Right forelimb (tissue), 1 donor: ENCODE data around the gene CHST12.
A peak's percentile ranks its signal among the peaks of the same experiment; 100 is the strongest.

ENCODE experiments used
- DNase-seq: peaks from one replicate; pipeline ENCODE4 v3.0.0-alpha.2; 2018

The CHST12 gene

DNA sequence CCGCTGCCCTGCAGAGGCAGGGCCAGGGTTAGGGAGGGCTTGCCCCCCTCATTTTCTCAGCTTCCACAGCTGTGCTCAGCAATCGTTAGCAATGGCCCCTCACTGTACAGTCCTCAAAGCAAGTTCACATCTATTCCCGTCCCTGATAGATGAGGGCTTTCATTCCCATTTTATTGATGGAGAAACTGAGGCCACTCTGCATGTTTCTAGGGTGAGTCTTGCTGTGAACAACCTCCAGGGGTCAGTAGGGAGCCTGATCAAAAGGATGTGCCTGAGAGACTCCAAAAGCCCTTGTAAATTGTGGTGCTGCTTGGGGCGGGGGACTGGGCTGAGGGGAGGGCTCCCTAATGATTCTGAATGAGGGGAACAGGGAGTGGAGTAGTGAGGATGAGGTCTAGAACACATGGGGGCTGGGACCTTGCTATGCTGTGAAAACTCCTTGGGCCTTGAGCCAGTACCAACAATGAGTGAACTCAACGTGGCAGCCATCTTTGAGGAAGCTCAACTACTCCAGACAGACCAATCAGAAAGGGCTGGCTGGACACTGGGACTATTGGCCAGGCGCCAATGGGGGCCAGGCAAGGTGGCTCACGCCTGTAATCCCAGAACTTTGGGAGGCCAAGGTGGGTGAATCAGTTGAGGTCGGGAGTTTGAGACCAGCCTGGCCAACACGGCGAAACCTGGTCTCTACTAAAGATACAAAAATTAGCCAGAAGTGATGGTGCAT is 79.5 kb downstream of the CHST12 start:
- no peak for DNase-seq

DNA sequence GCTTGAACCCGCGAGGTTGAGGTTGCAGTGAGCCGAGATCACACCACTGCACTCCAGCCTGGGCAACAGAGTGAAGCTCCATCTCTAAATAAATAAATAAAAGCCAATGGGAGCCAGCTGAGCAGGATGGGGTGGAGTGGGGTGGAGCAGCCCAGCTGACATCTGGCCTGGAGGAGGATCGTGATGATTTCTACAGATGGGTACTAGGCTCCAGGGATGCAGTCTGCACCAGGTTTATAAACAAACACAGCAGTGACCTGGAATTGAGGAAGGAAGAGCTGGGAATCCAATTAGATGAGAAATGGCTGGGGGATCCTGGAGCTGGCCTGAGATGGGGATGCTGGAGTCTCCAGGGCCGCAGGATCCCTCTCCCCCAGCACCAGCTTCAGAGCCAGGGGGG is 80.1 kb downstream of the CHST12 start:
- peak; percentile 46 for DNase-seq

DNA sequence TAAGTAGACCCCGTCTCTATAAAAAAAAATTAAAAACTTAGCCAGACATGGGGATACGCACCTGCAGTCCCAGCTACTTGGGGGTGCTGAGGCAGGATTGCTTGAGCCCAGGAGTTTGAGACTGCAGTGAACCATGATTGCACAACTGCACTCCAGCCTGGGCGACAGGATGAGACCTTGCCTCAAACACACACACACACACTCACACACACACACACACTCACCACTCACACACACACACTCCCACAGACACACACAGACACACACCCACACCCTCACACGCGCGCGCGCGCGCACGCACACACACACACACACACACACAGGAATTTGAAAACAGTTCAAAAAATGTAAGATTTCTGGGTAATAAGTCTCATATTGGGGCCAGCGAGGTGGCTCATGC is 81.5 kb downstream of the CHST12 start:
- no peak for DNase-seq

DNA sequence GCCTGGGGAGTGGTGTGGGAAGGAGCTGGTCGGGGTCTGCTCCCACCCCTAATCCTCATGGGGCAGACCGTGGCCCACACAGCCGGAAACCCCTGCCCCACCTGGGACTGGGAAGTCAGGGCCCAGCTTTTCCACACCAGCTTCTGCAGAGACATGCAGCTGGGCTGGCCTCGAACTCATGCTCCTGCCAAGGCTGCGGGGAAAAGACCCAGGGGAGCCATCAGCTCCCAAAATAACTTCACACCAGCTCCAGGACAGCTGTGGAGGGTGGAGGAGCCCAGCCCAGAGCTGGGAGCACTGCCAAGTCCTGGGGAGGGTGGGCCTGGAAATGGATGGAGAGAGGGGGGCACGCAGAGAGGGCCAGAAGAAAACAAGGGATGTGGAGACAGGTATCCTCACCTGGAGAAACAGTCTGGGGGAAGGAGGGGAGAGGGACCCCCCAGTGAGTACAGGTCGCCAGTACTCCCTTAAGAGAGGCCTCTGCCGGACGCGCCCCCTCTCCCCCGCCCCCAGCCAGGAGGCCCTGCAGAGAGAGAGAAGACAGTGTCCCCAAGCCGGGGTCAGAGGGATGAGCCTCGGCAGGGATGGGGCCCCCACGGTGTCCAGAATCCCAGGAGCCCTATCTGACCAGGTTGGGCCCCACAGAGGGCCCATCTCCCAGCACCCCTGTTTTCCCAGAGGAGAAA is 84.3 kb downstream of the CHST12 start:
- DNase-seq: peak; percentile 88

DNA sequence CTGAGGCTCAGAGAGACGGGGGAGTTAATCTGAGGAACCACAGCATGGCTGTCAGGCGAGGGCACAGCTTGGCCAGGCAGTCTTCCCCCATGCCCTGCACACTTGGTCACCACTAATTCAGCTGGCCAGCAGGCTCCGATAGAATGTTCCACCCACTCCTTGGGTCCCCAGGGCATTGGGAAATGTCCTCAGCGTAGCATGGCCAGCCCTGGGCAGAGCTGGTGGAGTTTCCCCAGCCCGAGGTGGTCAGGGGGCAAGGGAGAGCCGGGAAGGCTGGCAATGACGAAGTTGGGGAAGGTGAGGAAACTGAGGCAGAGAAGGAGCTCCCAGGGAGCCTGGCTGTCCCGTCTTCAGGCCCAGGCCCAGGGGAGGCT is 84.8 kb downstream of the CHST12 start:
- no peak for DNase-seq

DNA sequence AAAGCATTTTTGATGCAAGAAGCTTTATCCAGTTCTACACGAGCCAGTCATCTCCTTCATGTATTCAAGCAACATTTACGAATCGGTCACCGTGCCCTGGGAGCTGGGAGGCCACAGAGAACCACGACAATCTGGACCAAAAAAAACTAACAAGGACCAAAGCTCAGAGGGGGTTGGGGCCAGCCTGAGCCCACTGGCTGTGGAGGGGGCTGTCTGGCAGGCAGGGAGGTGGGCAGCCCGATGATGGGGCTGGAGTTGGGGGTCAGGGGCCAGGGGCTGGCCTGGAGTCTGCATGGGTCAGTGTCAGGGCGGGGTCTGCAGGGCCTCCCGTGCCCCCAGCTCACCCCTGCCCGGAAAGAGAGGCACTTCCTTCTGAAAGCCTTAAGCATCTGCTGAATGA is 85.3 kb downstream of the CHST12 start:
- no peak for DNase-seq

DNA sequence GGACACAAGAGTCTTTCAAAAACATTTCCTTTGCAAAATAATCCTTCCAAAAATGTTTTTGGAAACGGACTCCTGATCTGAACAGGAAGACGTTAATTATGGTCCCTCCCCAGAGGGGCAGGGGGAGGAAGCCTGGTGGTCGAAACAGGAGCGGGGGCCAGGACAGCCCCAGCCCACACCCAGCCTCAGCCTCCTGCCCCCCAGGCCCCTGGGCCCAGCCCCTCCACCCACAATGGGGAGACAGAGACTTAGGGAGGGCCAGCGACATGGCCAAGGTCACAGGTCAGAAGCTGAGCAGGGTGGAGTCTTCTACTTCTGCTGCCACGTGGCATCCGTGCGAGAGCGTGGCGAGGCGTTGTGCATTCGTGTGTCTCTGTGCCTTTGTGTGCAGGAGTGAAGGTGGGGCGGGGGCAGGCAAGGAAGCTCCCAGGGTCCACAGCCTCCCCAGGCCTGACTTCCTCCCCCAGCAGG is 86.8 kb downstream of the CHST12 start:
- no peak for DNase-seq

DNA sequence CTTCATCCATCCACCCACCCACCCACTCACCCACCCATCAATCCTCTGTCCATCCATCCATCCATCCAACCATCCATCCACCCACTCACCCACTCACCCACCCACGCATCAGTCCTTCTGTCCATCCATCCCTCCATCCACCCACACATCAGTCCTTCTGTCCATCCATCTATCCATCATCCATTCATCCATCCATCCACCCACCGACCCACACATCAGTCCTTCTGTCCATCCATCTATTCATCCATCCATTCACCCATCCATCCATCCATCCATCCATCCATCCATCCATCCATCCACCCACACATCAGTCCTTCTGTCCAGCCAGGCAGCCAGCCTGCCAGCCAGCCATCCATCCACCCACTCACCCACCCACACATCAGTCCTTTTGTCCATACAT is 88.6 kb downstream of the CHST12 start:
- no peak for DNase-seq

DNA sequence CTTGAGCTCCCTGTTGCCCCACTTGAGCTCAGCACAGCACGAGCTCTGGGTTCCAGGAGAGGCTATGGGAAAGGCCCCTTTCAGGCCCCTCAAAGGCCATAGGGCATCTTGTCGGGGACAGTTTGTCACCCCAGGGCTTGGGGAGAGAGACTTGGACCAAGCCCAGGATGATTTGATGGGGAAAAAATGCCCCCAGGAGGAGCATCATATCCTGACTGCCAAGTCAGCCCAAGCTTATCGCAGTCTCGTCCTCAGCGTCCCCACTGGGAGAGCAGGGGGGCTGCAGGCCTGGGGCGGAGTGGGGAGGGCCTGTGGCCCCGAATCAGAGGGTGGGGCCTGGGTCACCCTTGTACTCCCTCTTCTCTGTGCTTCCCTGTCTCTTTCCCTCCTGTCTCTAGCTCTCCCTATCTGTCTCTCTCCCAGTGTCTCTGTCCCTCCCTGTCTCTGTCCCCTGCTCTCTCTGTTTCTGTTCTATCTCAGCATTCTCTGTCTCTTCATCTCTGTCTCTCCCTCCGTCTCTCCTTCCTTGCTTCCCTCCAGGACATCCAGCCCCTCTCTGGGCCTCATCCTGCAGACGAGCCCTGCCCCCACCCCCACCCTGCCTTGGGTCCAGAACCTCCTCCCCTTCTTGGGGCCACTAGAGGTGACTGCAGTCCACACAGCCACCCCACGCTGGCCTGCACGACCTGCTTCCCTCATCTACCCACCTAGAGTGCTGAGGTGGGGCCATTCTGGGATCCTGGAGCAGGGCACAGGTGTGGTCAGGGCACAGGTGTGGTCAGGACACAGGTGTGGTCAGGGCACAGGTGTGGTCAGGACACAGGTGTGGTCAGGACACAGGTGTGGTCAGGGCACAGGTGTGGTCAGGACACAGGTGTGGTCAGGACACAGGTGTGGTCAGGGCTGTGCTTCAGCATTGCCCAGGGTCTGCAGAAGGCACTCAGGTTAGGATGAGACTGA is 90.1 kb downstream of the CHST12 start:
- DNase-seq: no peak

DNA sequence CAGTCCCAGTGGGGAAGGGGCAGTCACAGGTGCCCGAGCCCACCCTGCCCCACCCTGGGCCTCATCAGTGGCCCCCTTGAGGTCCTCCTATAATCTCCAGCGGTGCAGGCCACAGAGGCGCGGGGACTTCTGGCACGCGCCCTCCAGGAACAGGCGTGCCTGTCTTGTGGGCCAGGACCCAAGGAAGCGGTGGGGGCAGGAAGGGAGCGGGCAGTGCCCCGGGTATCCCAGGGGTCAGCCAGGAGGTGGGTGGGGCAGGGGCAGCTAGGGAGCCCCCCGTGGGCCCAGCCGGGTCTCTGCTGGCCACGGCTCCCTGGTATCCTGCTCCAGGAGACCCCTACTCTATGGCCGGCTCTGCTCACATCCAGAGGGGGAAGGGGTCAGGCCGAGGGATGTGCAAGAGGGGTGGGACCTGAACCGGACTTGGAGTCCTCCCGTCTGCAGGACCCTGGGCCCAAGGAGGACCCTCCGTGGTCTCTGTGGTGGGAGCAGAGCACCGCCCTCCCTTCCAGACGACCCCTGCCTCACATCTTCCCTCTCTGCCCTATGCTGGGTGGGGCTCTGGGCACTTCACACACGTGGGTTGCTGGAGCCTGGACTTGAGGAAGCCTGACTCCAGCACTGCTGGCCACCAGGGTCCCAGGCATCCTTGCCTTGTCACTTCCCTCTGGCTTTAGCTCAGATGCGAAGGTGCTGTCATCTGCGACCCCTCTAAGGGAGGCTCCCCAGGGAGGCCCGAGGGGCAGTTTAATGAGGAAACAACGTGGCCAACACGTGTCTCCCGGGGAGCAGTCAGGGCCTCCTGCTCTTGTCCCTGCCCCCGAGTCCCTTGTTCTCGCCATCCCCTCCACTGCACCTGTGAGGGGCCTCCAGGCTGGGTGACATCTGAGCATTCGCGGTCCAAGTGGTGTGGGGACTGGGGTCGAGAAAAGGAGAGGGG is 91.0 kb downstream of the CHST12 start:
- no peak for DNase-seq

DNA sequence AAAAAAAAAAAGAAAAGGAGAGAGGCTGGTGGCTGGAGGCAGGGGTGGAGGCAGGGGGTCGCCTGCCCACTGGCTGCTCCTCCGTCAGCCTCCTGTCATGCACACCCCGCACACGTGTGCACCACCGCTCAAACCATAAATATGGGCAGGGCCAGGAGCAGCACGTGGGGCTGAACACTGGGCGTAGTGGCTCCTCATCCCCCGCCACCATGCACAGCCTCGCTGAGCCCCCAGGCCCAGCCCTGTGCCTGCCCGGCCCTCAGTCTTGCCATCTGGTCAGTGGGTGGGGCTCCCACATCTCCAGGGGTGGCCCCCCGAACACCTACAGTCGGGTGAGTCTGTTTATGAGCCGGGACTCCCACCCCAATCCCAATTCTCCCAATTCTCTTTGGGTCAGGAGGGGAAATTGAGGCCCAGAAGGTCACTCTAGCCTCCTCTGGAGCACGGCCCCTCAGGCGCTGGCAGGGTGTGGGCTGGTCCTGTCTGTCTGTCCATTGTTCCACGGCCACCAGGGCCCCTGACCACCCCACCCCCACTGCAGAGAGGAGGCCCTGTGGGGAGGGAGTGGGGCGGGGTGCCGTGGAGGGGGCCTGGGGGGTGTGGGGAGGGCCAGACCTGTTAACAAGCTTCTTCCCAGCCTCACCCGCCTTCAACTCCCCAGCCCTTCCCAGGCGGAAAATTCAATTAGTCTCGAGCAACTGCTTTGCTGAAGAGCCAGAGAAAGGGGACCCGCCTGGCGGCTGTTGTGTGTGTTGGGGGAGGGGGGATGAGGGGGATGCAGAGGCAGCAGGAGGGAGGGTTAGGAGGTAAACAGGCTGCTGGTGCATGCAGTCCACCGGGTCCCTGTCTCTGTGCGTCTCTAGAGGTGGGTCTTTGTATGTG is 92.2 kb downstream of the CHST12 start:
- DNase-seq: peak; percentile 77

DNA sequence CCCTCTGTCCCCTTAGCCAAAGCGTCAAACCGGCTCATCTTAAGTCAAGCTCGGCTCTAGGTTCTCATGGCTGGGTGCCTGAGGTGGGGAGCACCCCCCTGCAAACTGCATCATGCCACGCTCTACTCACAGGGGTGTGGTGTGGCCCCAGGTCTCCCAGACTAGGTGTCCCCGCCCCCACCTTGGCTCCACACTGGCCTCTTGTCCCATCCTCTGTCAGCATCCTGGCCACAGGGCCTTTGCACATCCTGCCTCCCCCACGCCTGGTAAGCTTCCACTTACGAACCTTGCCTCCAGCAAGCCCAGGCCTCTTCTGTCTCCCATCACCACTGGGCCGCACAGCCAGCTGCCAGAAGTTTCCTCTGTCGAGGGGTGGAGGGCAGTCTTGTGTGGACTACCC is 93.0 kb downstream of the CHST12 start:
- DNase-seq: no peak

DNA sequence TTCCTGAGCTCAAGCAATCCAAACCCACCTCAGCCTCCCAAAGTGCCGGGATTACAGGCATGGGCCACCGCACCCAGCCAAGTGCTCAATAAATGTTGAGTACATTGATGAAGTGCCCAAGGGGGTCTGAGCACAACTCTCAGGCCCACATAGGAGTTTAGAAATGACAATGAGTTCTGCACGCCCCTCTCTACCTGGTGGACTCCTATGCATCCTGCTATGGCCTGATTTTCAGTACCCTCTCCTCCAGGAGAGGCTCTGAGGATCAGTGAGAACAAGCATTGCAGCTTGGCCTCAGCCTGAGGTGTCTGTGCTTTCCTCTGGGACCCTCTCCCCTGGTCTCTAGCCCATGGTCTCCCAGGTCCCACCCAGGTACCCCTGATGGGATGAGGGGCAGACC is 93.7 kb downstream of the CHST12 start:
- DNase-seq: no peak

DNA sequence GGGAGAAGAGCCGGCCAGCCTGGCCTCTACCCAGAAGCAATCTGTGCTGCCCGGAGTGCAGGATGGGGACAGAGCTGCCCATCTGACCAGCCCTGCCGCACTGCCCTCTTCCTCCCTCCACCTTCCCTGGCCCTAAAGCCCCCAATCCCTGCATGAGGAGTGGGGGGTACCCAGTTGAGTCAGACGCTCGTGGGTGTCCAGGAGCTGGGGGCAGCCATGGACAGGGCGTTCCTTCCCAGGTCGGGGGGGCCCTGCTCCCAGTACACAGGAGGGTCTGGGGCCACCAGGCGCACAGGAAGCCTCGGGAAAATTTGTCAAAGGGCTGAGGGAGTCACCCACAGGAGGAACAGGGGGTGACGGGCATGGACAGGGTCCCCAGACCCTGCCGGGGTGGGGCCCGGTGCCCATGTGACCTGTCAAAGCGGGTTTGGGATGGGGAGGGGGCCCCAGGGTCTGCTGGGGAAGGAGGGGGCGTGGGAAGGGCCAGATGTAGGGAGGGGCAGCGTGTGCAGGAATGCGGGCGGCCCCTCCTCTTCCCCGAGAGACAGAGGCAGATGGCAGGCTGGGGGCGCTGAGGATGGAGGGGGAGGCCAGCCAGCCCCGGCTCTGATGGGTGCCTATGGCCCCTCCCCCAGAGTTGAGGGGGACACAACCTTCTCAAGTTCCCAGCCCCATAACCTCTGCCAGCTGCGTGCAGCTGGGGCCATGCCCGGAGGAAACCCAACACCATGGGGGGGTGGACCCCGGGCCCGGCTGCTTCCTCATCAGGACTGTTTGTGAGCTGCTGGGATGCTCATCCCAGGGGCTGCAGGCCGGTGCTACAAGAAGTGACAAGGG is 94.3 kb downstream of the CHST12 start:
- DNase-seq: peak; percentile 88
